ENCODE results near the gene SVIL.
"Not testable (repeated sequence)": the region's sequence is repeated elsewhere in the genome, so short reads cannot be mapped to it uniquely, and the experiment has no call there.

SVIL gene

GRCh38 chr10:29487032-29487883 is 147.5 kb downstream of the SVIL start:
- DNase-seq (ENCODE audit: low read depth) = not testable (repeated sequence)

DNA sequence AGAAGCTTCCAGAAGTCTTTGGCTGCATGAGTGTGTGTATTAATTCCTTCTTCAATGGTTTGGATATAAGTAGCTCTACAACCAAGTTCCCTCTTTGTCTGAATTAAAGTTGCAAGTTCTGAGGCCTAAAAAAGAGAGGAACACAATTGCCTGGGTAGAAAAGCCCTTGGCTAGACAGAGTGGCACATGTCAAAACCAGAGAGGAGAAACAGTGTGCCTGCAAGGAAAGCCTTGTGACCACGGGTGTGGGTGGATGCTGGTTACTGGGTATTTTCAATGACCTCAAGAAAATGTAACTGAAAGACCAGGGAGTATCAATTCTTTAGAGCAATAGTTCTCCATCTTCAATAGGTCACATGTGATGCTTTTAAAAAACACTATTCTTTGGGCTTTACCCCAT is 148.3 kb downstream of the SVIL start:
- no peak for DNase-seq (ENCODE audit: low read depth)

DNA sequence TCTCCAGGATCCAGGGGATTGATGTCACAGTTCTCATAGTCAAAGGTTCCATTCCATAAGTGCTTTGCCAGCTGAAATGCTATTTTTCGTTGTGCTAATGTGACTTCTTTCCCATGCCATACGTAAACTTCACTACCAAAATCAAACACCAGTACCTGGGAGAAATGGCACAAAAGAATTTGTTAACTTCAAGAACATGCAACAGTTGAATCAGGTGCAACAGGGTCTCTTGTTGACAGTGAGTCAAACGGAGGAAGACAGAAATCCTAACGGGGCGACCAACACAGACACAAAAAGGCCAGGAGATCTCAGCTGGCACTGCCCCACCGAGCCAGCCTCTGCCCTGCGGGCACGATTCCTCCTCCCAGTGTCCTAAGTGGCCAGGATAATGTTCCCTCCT is 150.1 kb downstream of the SVIL start:
- DNase-seq (ENCODE audit: low read depth) = not testable (repeated sequence)

DNA sequence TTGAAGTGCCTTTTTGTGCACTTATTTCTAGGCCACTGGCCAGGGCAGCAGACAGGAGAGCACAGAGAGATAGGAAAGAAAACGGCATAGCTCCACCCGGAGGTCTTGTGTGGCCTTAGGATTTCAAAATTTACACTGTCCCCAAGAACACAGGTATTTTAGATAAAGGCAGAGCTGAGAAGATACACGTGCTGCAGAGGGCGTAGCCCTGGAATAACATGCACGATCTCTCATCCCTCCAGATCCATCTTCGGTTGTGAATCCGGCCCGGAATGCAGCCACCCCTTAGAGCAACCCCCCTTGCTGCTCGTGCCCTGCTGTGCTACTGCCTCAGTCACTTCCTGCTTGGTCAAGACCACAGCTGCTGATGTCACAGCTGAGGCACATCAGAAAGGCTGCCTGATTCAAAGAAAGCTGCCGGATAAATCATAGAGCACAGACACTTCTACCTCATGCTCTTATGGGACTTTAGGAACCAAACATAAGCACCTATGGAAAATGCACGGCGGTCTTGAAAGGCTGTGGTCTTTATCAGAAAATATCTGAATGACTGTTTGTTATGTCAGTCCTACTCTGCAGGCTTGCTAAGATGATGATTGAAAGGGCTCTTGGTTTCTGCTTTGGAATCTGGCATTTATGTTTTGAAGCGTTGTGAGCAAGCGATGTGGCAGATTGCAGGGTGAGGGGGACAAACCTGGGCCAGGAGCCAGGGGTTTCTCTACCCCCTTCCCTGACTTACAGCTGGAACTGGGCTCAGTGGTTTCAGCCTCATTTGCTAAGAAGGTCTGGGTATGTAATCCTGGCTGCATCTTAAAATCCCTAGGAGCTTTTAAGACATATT is 152.0 kb downstream of the SVIL start:
- DNase-seq (ENCODE audit: low read depth) = no peak

DNA sequence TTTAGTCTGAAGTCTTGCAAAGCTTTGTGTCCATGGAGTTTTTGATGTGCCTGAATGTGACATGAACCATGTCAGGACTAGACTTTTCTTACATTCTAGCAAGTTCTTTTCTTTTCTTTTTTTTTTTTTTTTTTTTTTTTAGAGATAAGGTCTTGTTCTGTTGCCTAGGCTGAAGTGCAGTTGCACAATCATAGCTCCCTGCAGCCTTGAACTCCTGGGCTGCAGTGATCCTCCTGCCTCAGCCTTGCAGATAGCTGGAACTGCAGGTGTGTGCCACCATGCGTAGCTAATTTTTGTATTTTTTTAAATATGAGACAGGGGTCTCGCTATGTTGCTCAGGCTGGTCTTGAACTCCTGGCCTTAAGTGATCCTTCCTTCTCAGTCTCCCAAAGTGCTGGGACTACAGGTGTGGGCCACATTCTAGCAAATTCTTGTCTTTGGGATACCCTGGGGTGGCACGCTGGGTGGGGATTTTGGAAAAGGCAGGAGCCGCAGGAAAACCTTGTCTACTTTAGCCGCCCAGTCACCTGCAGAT is 152.8 kb downstream of the SVIL start:
- DNase-seq (ENCODE audit: low read depth) = no peak

DNA sequence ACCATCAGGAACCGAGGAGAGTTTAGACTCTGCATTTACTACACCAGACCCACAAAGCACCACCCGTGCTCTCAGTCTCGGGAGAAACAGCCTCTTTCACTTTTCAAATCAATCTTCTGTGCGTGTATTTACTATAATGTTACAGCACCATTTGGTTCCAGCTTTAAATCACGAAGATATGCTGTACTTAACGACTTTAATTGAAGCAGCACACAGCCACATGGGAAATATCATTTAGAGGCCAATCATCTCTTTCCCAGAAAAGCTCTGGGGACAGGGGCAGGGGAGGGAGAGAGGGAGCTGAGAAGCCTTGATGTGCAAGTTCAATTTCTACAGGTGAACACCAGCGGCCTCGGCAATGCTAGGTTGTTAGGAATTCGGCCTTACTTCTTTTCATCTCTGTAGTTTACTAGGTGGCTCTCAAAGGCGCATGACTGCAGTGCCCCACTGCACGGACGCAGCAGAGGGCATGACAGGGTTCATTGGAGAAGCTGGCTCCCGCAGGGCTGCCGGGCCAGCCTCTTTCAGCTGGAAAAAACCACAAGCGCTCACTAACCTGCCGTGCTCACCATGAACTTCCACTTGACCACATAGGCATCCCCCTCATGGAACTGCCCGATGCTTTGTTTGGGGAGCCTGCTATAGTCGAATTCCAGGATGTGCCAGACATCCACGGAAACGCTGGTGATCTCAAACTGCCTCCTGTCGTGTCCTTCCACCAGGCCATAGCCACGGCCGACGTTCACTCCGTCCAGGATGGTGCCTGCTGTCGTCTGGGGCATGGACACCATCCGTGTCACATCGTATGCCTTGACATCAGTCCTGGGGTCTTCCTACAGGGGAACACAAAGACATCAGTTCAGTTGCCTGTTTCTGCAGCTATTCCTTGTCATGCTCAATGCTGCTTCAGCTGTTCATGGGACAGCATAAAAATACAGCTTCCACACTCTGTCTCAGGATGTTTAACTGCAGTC is 154.5 kb downstream of the SVIL start:
- no peak for DNase-seq (ENCODE audit: low read depth)

- DNase-seq (ENCODE audit: low read depth) = no peak
Observed at GRCh38 chr10:29479081-29479925, 155.5 kb downstream of the SVIL start.

- DNase-seq (ENCODE audit: low read depth) = no peak
Observed at GRCh38 chr10:29473406-29474100, 161.2 kb downstream of the SVIL start.

DNA sequence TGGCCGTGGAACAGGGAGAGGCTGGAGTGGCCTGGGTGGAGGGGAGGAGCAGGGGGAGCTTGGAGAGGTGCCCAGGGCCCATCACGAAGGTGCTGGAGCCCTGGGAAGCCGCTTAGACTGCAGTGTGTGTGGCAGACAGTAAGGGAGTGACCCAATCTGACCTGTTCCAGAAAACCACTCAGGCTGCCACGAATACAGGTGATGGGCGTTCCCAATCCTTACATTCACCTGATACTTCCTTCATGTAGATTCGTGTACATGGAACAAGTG is 161.7 kb downstream of the SVIL start:
- DNase-seq (ENCODE audit: low read depth) = no peak

- no peak for DNase-seq (ENCODE audit: low read depth)
Observed at GRCh38 chr10:29472301-29473086, 162.3 kb downstream of the SVIL start.

DNA sequence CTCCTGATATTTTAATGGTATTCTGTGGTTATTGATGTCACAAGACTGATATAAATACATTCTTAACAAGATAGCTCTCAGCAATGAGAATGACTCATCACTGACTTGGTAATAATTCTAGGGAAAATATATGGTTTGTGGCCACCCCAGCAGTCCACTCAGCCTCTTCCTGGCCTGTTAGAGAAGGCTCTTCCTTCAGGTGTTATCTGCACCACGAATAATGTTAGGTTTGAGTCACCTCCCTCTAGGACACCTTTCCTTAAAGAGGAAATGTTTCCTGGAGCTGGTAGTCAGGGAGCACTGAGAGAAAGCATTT is 163.3 kb downstream of the SVIL start:
- DNase-seq (ENCODE audit: low read depth) = peak; percentile 48

DNA sequence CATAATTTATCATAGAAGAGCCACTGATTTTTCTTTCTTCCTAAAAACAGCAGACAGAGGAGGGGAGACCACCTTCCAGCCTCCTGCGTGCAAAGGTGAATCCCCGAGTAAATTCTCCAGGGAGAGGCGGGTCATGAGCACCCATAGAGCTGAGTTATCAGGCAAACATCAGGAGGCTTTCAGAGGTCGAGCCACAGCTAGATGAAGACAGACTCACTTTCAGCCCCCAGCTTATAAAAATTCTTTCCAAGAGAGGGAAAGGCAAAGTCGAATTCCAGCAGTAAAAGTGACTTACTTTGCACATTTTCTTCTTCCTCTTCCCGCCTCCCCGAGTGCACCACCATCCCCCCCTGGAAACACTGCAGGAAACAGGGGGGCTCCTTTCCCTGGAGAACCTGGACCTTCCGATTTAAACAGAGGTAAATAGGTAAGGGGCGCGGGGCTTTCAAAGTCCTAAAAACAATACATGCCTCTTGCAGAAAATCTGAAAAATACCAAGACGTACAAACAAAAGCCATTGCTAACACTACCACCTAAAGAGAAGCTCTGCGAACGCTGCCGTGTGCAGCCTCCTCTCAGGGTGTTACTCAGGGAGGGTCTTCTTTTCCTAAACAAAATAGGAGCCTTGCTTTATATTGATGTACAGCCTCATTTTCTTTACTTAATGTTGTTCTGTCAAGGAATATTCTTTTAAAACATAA is 163.8 kb downstream of the SVIL start:
- no peak for DNase-seq (ENCODE audit: low read depth)

GRCh38 chr10:29470355-29470705 is 164.4 kb downstream of the SVIL start:
- DNase-seq (ENCODE audit: low read depth) = no peak

GRCh38 chr10:29469481-29470354 is 165.1 kb downstream of the SVIL start:
- DNase-seq (ENCODE audit: low read depth) = no peak

DNA sequence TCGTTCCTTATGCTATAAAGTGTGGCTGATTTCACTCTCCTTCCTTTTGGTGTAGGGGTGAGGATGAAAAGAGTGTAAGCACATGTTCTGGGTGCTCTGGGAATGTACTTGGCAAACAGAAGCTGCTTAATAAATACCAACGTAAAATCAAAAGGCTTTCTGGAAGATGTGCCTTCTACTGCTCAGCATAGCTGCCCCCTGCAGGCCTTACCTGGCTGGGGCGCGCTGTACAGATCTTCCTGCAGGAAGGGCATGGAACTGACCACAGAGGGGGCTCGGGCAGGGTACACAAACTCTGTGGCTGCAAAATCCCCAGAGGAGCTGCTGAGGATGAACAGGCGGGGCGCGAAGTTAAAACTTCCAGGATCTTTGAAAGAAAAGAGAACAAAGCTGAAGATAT is 169.4 kb downstream of the SVIL start:
- DNase-seq (ENCODE audit: low read depth) = no peak

DNA sequence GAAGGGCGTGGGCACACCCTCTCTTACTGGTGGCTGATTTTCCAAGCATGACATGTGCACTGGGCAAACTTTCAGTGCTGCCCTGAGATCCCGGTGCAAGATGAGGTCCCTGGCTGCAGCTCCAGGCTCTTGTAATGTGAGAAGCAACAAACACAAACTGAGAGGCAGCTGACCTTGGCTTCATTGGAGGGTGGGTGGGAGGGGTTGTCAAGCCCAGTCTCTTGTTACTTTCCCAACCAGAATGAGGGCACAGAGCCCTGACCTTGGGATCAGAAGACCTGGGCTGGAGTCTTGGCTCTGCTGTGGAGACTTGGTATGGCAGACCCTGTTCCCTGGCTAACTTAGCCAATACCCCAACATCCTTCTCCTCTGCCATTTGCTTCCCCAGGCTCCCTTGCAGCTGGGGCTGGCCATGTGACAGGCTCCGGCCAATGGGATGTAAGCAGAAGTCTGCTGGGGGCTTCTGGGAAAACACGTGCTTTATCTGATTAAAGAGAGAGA is 170.1 kb downstream of the SVIL start:
- DNase-seq (ENCODE audit: low read depth) = not testable (repeated sequence)

DNA sequence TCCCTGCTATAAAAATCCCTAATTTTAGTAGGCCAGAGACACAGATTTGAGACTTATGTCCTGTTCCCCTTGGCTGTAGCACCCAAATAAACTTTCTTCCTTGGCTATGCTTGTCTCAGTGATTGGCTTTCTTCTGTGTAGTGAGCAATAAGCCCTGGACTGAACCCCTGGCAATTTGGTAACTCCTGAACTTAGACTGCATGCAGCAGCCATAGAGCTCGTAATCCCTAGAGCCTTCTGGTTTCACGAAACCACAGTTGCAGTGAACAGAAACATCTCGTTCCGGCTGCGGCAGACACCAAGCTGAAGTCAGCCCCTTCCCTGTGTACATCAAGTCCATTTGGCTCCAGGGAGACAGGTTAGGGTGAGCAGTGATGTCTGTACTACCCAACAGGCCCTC is 173.7 kb downstream of the SVIL start:
- DNase-seq (ENCODE audit: low read depth) = no peak

DNA sequence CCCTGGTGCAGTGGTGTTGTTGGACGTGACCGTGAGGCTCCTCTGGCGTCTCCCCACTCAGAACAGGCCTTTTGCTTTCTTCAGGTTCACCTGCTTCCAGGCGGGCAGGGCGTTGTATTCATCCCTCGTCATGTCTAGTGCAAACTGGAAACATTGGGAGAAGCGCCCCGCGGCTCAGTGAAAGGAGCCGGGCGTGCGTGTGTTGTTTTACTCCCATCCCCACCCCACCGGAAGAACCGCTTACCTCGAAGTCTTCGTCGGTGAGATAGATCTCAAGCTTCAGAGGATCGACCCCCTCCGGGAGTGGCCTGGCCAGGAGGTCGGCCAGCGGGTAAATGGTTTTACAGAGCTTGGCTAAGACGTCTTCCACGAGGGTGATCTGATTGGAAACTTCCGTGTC is 176.6 kb downstream of the SVIL start:
- DNase-seq (ENCODE audit: low read depth) = not testable (repeated sequence)

All from HS-5 (cell line).